Neural cell (in vitro differentiated cells): ENCODE data around the gene ACTMAP. TPM values are rescaled to one million over a fixed set of nuclear protein-coding genes. Genes with fewer than 3 reads are reported as not detected.

Source experiments
- H2AFZ ChIP-seq: fragments of 200-600, 300-800 bp; sonication (generic), shearing (Covaris generic); 2 replicates; pipeline ENCODE4 v1.6.0; 2014; ENCODE audit warnings: low read depth, mild to moderate bottlenecking, antibody characterized with exemption, low read length, moderate library complexity
- H3F3A ChIP-seq: fragments of 200-600 bp; shearing (Covaris generic); 2 replicates; pipeline ENCODE4 v1.6.1; 2016; ENCODE audit warnings: mild to moderate bottlenecking, moderate library complexity, mixed read lengths, antibody characterized with exemption, low read length; ENCODE audit not compliant: insufficient read depth, poor library complexity, severe bottlenecking
- H3K27ac ChIP-seq: fragments of 200-600, 300-800 bp; sonication (generic), shearing (Covaris generic); 2 replicates; pipeline ENCODE4 v1.5.1; 2014; ENCODE audit warnings: mild to moderate bottlenecking, low read length, moderate library complexity
- H3K27me3 ChIP-seq: fragments of 300-800, 200-600 bp; sonication (generic), shearing (Covaris generic); 2 replicates; pipeline ENCODE4 v1.6.0; 2014; ENCODE audit warnings: mild to moderate bottlenecking, low read depth, low read length, moderate library complexity; ENCODE audit not compliant: insufficient read depth
- H3K36me3 ChIP-seq: fragments of 300-800, 200-600 bp; sonication (generic), shearing (Covaris generic); 2 replicates; pipeline ENCODE4 v1.5.1; 2014; ENCODE audit warnings: mild to moderate bottlenecking, antibody characterized with exemption, low read length, moderate library complexity; ENCODE audit not compliant: insufficient read depth
- H3K4me2 ChIP-seq: fragments of 300-800, 200-600 bp; sonication (generic), shearing (Covaris generic); 2 replicates; pipeline ENCODE4 v1.6.0; 2014; ENCODE audit warnings: mild to moderate bottlenecking, low read length
- H3K4me3 ChIP-seq: fragments of 300-800, 200-600 bp; sonication (generic), shearing (Covaris generic); 2 replicates; pipeline ENCODE4 v1.5.1; 2014; ENCODE audit warnings: mild to moderate bottlenecking, low read length, moderate library complexity
- H3K79me2 ChIP-seq: fragments of 200-600 bp; shearing (Covaris generic); replicated peaks from 2 replicates; pipeline ENCODE4 v1.6.0; 2014; ENCODE audit warnings: mild to moderate bottlenecking, low read length, moderate library complexity; ENCODE audit not compliant: insufficient read depth
- H3K9ac ChIP-seq: fragments of 300-800, 200-600 bp; sonication (generic), shearing (Covaris generic); 2 replicates; pipeline ENCODE4 v1.6.1; 2016; ENCODE audit warnings: mild to moderate bottlenecking, low read length, mixed read lengths
- H3K9me2 ChIP-seq: fragments of 200-600 bp; shearing (Covaris generic); 2 replicates; pipeline ENCODE4 v1.6.1; 2016; ENCODE audit warnings: mild to moderate bottlenecking, low read length, mixed read lengths; ENCODE audit not compliant: insufficient read depth
- H3K9me3 ChIP-seq: fragments of 200-600, 300-800 bp; sonication (generic), shearing (Covaris generic); 2 replicates; pipeline ENCODE4 v1.6.1; 2016; ENCODE audit warnings: mild to moderate bottlenecking, mixed run types, low read length, moderate library complexity, mixed read lengths
- H4K20me1 ChIP-seq: fragments of 200-600 bp; shearing (Covaris generic); 2 replicates; pipeline ENCODE4 v1.6.1; 2016; ENCODE audit warnings: mild to moderate bottlenecking, mixed run types; ENCODE audit not compliant: insufficient read depth
- CTCF ChIP-seq: fragments of 450-650 bp; IDR thresholded peaks from 2 replicates; pipeline ENCODE4 v1.5.1; 2014; ENCODE audit warnings: antibody characterized with exemption, mild to moderate bottlenecking, moderate library complexity; ENCODE audit not compliant: poor library complexity, severe bottlenecking
- EP300 ChIP-seq: fragments of 450-650 bp; conservative IDR thresholded peaks from 2 replicates; pipeline ENCODE4 v1.6.1; 2014; ENCODE audit warnings: antibody characterized with exemption, mild to moderate bottlenecking, moderate library complexity; ENCODE audit not compliant: poor library complexity, severe bottlenecking
- EZH2 ChIP-seq: fragments of 200-600, 300-800 bp; shearing (Covaris generic), sonication (generic); IDR thresholded peaks from 2 replicates; pipeline ENCODE4 v1.6.1; 2014; ENCODE audit warnings: antibody characterized with exemption, low read length, borderline replicate concordance, mild to moderate bottlenecking; ENCODE audit not compliant: insufficient read depth, poor library complexity, severe bottlenecking
- MXI1 ChIP-seq: fragments of 450-650 bp; conservative IDR thresholded peaks from 2 replicates; pipeline ENCODE4 v1.6.1; 2014; ENCODE audit warnings: antibody characterized with exemption, mild to moderate bottlenecking; ENCODE audit not compliant: poor library complexity, severe bottlenecking
- POLR2AphosphoS5 ChIP-seq: IDR thresholded peaks from 2 replicates; pipeline ENCODE4 v1.6.1; 2012
- RAD21 ChIP-seq: fragments of 450-650 bp; conservative IDR thresholded peaks from 2 replicates; pipeline ENCODE4 v1.6.1; 2014; ENCODE audit warnings: antibody characterized with exemption, mild to moderate bottlenecking, moderate library complexity
- REST ChIP-seq: IDR thresholded peaks from 2 replicates; pipeline ENCODE4 v1.6.1; 2012; ENCODE audit warnings: borderline replicate concordance
- SMC3 ChIP-seq: fragments of 450-650 bp; conservative IDR thresholded peaks from 2 replicates; pipeline ENCODE4 v1.6.1; 2014; ENCODE audit warnings: antibody characterized with exemption, mild to moderate bottlenecking, moderate library complexity; ENCODE audit not compliant: poor library complexity
- TAF1 ChIP-seq: IDR thresholded peaks from 2 replicates; pipeline ENCODE4 v1.6.1; 2012; ENCODE audit warnings: low read depth
- polyA plus RNA-seq: library from polyadenylated mRNA; depleted of rRNA; stranded (reverse); fragments of >200 nt; gene quantifications from 2 replicates; pipeline ENCODE4 v1.2.3, GENCODE V29; 2014

ACTMAP gene
- polyA plus RNA-seq, 1 donor from 2014 or later: not detected

GRCh38 chr19:40781140-40781539, 30.9 kb upstream of the ACTMAP start:
- Histone ChIP-seq H2AFZ (no peak overlapping the region), H3K4me2 (no peak overlapping the region), H3F3A (peaks cover 4% of the 10 kb centered on the region), H4K20me1 (no peaks in the 10 kb centered on the region), H3K27ac (no peak overlapping the region), H3K4me3 (no peak overlapping the region), H3K9me3 (no peaks in the 10 kb centered on the region), H3K36me3 (no peaks in the 10 kb centered on the region), H3K79me2 (no peaks in the 10 kb centered on the region), H3K27me3 (no peaks in the 10 kb centered on the region), H3K9me2 (no peaks in the 10 kb centered on the region), H3K9ac (no peak overlapping the region)
- TF ChIP-seq REST (no peak), SMC3 (no peak), TAF1 (no peak), CTCF (no peak), POLR2AphosphoS5 (no peak), MXI1 (no peak), RAD21 (no peak), EP300 (no peak), EZH2 (no peak)

DNA sequence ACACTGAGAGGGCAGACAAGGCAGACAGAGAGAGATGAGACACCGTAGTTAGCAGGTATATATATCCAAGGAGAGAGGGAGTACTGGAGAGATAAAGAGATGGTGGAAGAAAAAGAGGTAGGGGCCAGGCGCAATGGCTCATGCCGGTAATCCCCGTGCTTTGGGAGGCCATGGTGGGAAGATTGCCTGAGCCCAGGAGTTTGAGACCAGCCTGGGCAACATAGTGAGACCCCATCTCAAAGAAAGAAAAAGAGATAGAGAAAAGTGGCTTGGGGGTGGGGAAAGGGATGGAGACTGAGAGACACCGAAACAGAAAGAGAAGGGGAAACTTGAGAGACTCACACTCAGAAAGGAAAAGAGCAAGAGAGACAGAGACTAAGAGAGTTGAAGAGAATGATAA, 30.3 kb upstream of the ACTMAP start:
- TF ChIP-seq REST (no peak), TAF1 (no peak), SMC3 (no peak), POLR2AphosphoS5 (no peak), MXI1 (no peak), EZH2 (no peak), RAD21 (no peak), EP300 (no peak), CTCF (no peak)
- Histone ChIP-seq H3K27ac (no peak overlapping the region), H3K36me3 (no peaks in the 10 kb centered on the region)

More for the DNA sequence above, 30.3 kb upstream of the ACTMAP start:
- no peaks in the 10 kb centered on the region for H3K9me3 ChIP-seq
- H3K9ac ChIP-seq: no peak overlapping the region
- no peak overlapping the region for H3K4me2 ChIP-seq
- H3K4me3 ChIP-seq: no peak overlapping the region
- H3K27me3 ChIP-seq: no peaks in the 10 kb centered on the region
- no peak overlapping the region for H2AFZ ChIP-seq
- H3F3A ChIP-seq: peaks cover 4% of the 10 kb centered on the region
- no peaks in the 10 kb centered on the region for H3K79me2 ChIP-seq
- no peaks in the 10 kb centered on the region for H3K9me2 ChIP-seq
- H4K20me1 ChIP-seq: no peaks in the 10 kb centered on the region
